DMS79 (cell line): Measurements from ENCODE around the gene SLCO2A1.

Experiments
- DNase-seq: peaks from one replicate; lab custom pipeline; 2025; lab: John Stamatoyannopoulos, UW

SLCO2A1 gene

GRCh38 chr3:133999891-134000685 is 29.6 kb downstream of the SLCO2A1 start:
- DNase-seq = no peak

GRCh38 chr3:133998691-133999241 is 31.0 kb downstream of the SLCO2A1 start:
- no peak for DNase-seq

- no peak for DNase-seq
These were observed 31.7 kb downstream of the SLCO2A1 start for GRCh38 chr3:133997871-133998635.

- DNase-seq = no peak
These were observed 32.7 kb downstream of the SLCO2A1 start for GRCh38 chr3:133996996-133997395.

- DNase-seq = peak; percentile 54
These were observed 33.5 kb downstream of the SLCO2A1 start for GRCh38 chr3:133996251-133996661.

GRCh38 chr3:133995264-133995663 is 34.5 kb downstream of the SLCO2A1 start:
- no peak for DNase-seq

GRCh38 chr3:133994166-133994890 is 35.4 kb downstream of the SLCO2A1 start:
- DNase-seq = no peak

GRCh38 chr3:133992951-133993620 is 36.6 kb downstream of the SLCO2A1 start:
- no peak for DNase-seq

GRCh38 chr3:133992381-133992780 is 37.3 kb downstream of the SLCO2A1 start:
- DNase-seq = no peak

GRCh38 chr3:133991637-133992036 is 38.1 kb downstream of the SLCO2A1 start:
- no peak for DNase-seq

GRCh38 chr3:133991209-133991608 is 38.5 kb downstream of the SLCO2A1 start:
- no peak for DNase-seq

- DNase-seq = no peak
These were observed 39.6 kb downstream of the SLCO2A1 start for GRCh38 chr3:133989936-133990702.

- no peak for DNase-seq
These were observed 41.0 kb downstream of the SLCO2A1 start for GRCh38 chr3:133988631-133989161.

GRCh38 chr3:133987948-133988484 is 41.7 kb downstream of the SLCO2A1 start:
- DNase-seq = no peak

- no peak for DNase-seq
These were observed 42.6 kb downstream of the SLCO2A1 start for GRCh38 chr3:133987136-133987535.

- DNase-seq = no peak
These were observed 43.4 kb downstream of the SLCO2A1 start for GRCh38 chr3:133986311-133986710.

GRCh38 chr3:133984975-133985374 is 44.8 kb downstream of the SLCO2A1 start:
- no peak for DNase-seq

- DNase-seq = no peak
These were observed 45.9 kb downstream of the SLCO2A1 start for GRCh38 chr3:133983576-133984560.

- DNase-seq = no peak
These were observed 46.6 kb downstream of the SLCO2A1 start for GRCh38 chr3:133983126-133983525.
